ENCODE data around the gene SYCN. TPM values are rescaled to one million over a fixed set of nuclear protein-coding genes. Genes with fewer than 3 reads are reported as not detected.

Gene SYCN
- total RNA-seq = not detected in 2 replicates

DNA sequence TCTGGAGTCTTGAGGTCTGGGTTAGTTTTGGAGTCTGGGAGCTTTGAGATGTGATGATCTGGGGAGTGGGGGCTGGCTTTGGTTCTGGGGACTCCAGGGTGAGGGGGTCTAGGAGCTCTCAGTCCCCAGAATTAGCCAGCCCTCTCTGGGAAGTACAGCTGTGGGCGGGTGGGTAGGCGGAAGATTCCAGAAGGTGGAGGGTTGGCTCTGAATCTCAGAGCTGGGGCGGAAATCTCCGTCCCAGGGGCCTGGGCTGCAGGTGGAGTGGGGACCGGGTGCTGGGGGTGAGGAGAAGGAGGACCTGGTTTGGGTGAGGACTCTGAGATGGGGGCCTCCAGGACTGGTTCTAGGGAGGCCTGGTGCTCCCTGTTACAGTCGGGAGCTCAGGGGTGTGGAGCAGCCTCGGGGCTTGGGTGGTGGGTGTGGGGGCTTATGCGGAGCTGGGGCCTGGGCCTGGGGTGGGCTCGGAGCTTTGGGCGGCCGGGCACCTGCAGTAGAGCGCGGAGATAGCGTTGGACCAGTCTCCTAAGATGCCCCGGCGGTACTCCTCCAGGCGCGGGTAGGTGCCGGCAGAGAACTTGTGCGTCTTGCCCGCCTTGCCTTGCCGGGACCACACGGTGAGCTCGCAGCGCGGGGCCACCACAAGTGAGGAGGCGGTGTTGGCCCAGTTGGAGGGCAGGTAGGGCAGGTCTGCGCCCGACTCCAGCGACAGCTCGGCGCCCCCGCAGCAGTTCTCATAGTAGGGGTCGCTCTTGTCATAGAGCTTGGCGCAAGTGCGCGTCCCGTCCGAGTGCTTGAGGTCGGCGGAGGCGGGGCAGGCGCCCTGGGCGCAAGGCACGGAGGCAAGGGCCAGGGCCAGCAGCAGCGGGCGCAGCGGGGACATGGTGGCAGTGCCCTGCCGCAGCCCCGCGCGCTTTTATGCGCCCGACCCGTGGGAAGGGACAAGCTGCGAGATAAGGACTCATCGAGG lies at the start of gene SYCN:
Gene SYCN, minus strand, starts transcription at position 892 of the 970 bp plus-strand sequence. Its CDS starts 9 bp downstream, at position 883.

GRCh38 chr19:39248806-39249205 lies 44.7 kb upstream of the SYCN start, which contains the start of gene IFNL4:
TSS of gene IFNL4 (minus strand) at chr19:39248856.

GRCh38 chr19:39244410-39245100 lies 40.5 kb upstream of the SYCN start, which contains the start of gene IFNL3:
TSS of gene IFNL3 (minus strand) at chr19:39245006. CDS start at chr19:39244967, 39 bp downstream.

DNA sequence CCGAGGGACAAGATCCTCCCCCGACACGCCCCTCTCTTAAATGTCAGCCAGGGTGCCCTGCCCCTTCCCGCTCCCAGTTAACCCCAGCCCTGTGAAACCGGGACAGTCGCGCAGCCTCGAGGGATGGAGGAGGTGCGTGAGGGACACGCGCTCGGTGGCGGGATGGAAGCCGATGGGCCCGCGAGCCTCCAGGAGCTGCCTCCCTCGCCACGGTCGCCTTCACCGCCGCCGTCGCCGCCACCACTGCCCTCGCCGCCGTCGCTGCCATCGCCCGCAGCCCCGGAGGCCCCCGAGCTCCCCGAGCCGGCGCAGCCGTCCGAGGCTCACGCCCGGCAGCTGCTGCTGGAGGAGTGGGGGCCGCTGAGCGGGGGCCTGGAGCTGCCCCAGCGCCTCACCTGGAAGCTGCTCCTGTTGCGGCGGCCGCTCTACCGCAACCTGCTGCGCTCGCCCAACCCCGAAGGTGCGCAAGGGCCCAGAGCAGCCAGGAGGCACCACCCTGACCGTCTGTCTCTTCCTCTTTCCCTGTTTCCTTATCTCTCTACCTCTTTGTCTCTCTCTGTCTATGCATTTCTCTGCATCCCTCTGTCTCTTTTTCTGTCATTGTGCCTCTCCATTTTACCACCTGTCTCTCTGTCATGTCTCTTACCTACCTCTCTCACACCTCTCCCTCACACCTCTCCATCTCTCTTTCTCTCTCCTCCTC lies 7.1 kb downstream of the SYCN start, which contains the start of gene NCCRP1:
Gene NCCRP1, plus strand, starts transcription at position 105 of the 703 bp plus-strand sequence. Its CDS starts 19 bp downstream, at position 124.

Other genes starting within 250 kb of the SYCN start
- 22.3 and 30.0 TPM in 2 replicates for gene FBXO17, start 228.5 kb downstream of the SYCN start, total RNA-seq
- 7.8 and 8.4 TPM in 2 replicates for gene FBXO27, start 171.7 kb downstream of the SYCN start, total RNA-seq
- not detected in 2 replicates for gene ACP7, start 119.9 kb downstream of the SYCN start, total RNA-seq
- 14.7 and 23.2 TPM in 2 replicates for gene PAK4, start 78.5 kb downstream of the SYCN start, total RNA-seq
- not detected in 2 replicates for gene NCCRP1, start 7.3 kb downstream of the SYCN start, total RNA-seq
- gene IFNL3, start 40.7 kb upstream of the SYCN start, total RNA-seq = not detected in 2 replicates
- gene IFNL4, start 44.6 kb upstream of the SYCN start, total RNA-seq = not detected in 2 replicates
- not detected in 2 replicates for gene IFNL2, start 64.1 kb upstream of the SYCN start, total RNA-seq
- gene IFNL1, start 92.1 kb upstream of the SYCN start, total RNA-seq = not detected in 2 replicates
- gene LRFN1, start 116.6 kb upstream of the SYCN start, total RNA-seq = not detected in 2 replicates
- gene GMFG, start 131.8 kb upstream of the SYCN start, total RNA-seq = 0.29 and 1.4 TPM in 2 replicates
- 55.9 and 79.8 TPM in 2 replicates for gene SAMD4B, start 138.2 kb upstream of the SYCN start, total RNA-seq
- gene PAF1, start 186.8 kb upstream of the SYCN start, total RNA-seq = 43.2 and 46.6 TPM in 2 replicates
- gene MED29, start 187.1 kb upstream of the SYCN start, total RNA-seq = 24.3 and 32.3 TPM in 2 replicates
- 14.5 and 22.2 TPM in 2 replicates for gene ZFP36, start 202.6 kb upstream of the SYCN start, total RNA-seq
- gene PLEKHG2, start 208.4 kb upstream of the SYCN start, total RNA-seq = 12.1 and 20.5 TPM in 2 replicates
- 1,567 and 1,902 TPM in 2 replicates for gene RPS16, start 231.7 kb upstream of the SYCN start, total RNA-seq
- gene SUPT5H, start 241.3 kb upstream of the SYCN start, total RNA-seq = 59.7 and 97.1 TPM in 2 replicates

Data from myometrial cell (primary cell).